H9 (cell line): ENCODE data around the gene OGFRL1. TPM values are rescaled to one million over a fixed set of nuclear protein-coding genes. Genes with fewer than 3 reads are reported as not detected.
"Not testable (repeated sequence)": the region's sequence is repeated elsewhere in the genome, so short reads cannot be mapped to it uniquely, and the experiment has no call there.

Experiments
- DNase-seq: peaks from one replicate; pipeline ENCODE4 v3.0.0-alpha.2; 2017
- H2AFZ ChIP-seq: one replicate; pipeline ENCODE4 v1.6.1; 2013; ENCODE audit warnings: mild to moderate bottlenecking, low read length, control low read depth, moderate library complexity
- H2AK5ac ChIP-seq: 2 replicates; pipeline ENCODE4 v1.6.1; 2013; ENCODE audit warnings: low read length, control low read depth, mixed read lengths; ENCODE audit not compliant: insufficient read length
- H2BK120ac ChIP-seq: one replicate; pipeline ENCODE4 v1.6.1; 2013; ENCODE audit warnings: low read depth, mild to moderate bottlenecking, low read length, control low read depth, inconsistent platforms; ENCODE audit not compliant: poor library complexity, severe bottlenecking
- H2BK12ac ChIP-seq: 2 replicates; pipeline ENCODE4 v1.6.1; 2013; ENCODE audit warnings: low read length, control low read depth, mixed read lengths, low read depth; ENCODE audit not compliant: insufficient read length
- H2BK15ac ChIP-seq: 2 replicates; pipeline ENCODE4 v1.6.1; 2013; ENCODE audit warnings: low read depth, low read length, control low read depth
- H2BK20ac ChIP-seq: one replicate; pipeline ENCODE4 v1.6.1; 2013; ENCODE audit warnings: low read depth, mild to moderate bottlenecking, low read length, control low read depth, inconsistent platforms; ENCODE audit not compliant: poor library complexity, severe bottlenecking
- H2BK5ac ChIP-seq: 2 replicates; pipeline ENCODE4 v1.6.1; 2013; ENCODE audit warnings: low read length, control low read depth, mixed read lengths; ENCODE audit not compliant: insufficient read length
- H3K14ac ChIP-seq: 2 replicates; pipeline ENCODE4 v1.6.1; 2013; ENCODE audit warnings: low read length, control low read depth; ENCODE audit not compliant: insufficient read depth
- H3K18ac ChIP-seq: 2 replicates; pipeline ENCODE4 v1.6.1; 2013; ENCODE audit warnings: low read depth, mild to moderate bottlenecking, mixed read lengths, low read length, control low read depth; ENCODE audit not compliant: insufficient read length
- H3K23ac ChIP-seq: 2 replicates; pipeline ENCODE4 v1.6.1; 2013; ENCODE audit warnings: low read length, control low read depth, mixed read lengths, low read depth; ENCODE audit not compliant: insufficient read length
- H3K23me2 ChIP-seq: 2 replicates; pipeline ENCODE4 v1.6.1; 2013; ENCODE audit warnings: low read depth, mild to moderate bottlenecking, mixed read lengths, low read length, control low read depth; ENCODE audit not compliant: insufficient read length, poor library complexity, severe bottlenecking
- H3K27ac ChIP-seq: 2 replicates; pipeline ENCODE4 v1.5.1; 2013; ENCODE audit warnings: low read length, control low read depth, mixed read lengths, low read depth; ENCODE audit not compliant: insufficient read length
- H3K27me3 ChIP-seq: 2 replicates; pipeline ENCODE4 v1.6.1; 2013; ENCODE audit warnings: low read length, control low read depth, inconsistent platforms; ENCODE audit not compliant: insufficient read depth
- H3K4ac ChIP-seq: 2 replicates; pipeline ENCODE4 v1.6.1; 2013; ENCODE audit warnings: low read depth, mild to moderate bottlenecking, control low read depth, inconsistent platforms, low read length, moderate library complexity
- H3K4me1 ChIP-seq: 2 replicates; pipeline ENCODE4 v1.6.1; 2013; ENCODE audit warnings: low read length, control low read depth, inconsistent platforms; ENCODE audit not compliant: insufficient read depth
- H3K4me2 ChIP-seq: 2 replicates; pipeline ENCODE4 v1.6.1; 2013; ENCODE audit warnings: low read length, control low read depth, mixed read lengths; ENCODE audit not compliant: insufficient read length, insufficient read depth
- H3K56ac ChIP-seq: 2 replicates; pipeline ENCODE4 v1.6.1; 2013; ENCODE audit warnings: low read depth, mild to moderate bottlenecking, mixed read lengths, low read length, control low read depth; ENCODE audit not compliant: insufficient read length
- H3K79me1 ChIP-seq: 2 replicates; pipeline ENCODE4 v1.6.1; 2013; ENCODE audit warnings: low read depth, mild to moderate bottlenecking, moderate library complexity, low read length, control low read depth, inconsistent platforms; ENCODE audit not compliant: insufficient read depth, poor library complexity, severe bottlenecking
- H3K79me2 ChIP-seq: 2 replicates; pipeline ENCODE4 v1.6.1; 2013; ENCODE audit warnings: low read length, control low read depth, inconsistent platforms; ENCODE audit not compliant: insufficient read depth
- H3K9ac ChIP-seq: 2 replicates; pipeline ENCODE4 v1.6.1; 2013; ENCODE audit warnings: low read length, control low read depth, mixed read lengths; ENCODE audit not compliant: insufficient read length; ENCODE audit errors: extremely low read depth
- H3K9me3 ChIP-seq: one replicate; pipeline ENCODE4 v1.6.1; 2013; ENCODE audit warnings: low read depth, low read length, inconsistent platforms; ENCODE audit not compliant: control insufficient read depth
- H3T11ph ChIP-seq: one replicate; pipeline ENCODE4 v1.6.1; 2013; ENCODE audit warnings: mild to moderate bottlenecking, low read length, control low read depth, inconsistent platforms
- H4K20me1 ChIP-seq: one replicate; pipeline ENCODE4 v1.6.1; 2013; ENCODE audit not compliant: control insufficient read depth, insufficient read length, insufficient read depth
- H4K5ac ChIP-seq: 2 replicates; pipeline ENCODE4 v1.6.1; 2013; ENCODE audit warnings: low read depth, mild to moderate bottlenecking, mixed read lengths, low read length, control low read depth; ENCODE audit not compliant: insufficient read length
- H4K8ac ChIP-seq: replicated peaks from 2 replicates; pipeline ENCODE4 v1.6.1; 2013; ENCODE audit warnings: low read length, control low read depth, mixed read lengths, low read depth; ENCODE audit not compliant: insufficient read length
- H4K91ac ChIP-seq: 2 replicates; pipeline ENCODE4 v1.6.1; 2013; ENCODE audit warnings: low read depth, mild to moderate bottlenecking, moderate library complexity, mixed read lengths, low read length, control low read depth; ENCODE audit not compliant: insufficient read length
- H3K27ac Mint-ChIP-seq, 3 experiments: 2 replicates in 2 of 3; 3 replicates in 1 of 3; pipeline ENCODE4 v1.8.0; 2020 to 2021; ENCODE audit warnings: mixed read lengths in 3 of 3, mild to moderate bottlenecking in 1 of 3, moderate library complexity in 1 of 3
- H3K27me3 Mint-ChIP-seq: 2 replicates; pipeline ENCODE4 v1.8.0; 2021; ENCODE audit warnings: low read depth, mild to moderate bottlenecking, moderate library complexity, mixed read lengths
- H3K36me3 Mint-ChIP-seq, 3 experiments: 2 replicates in 2 of 3; 3 replicates in 1 of 3; pipeline ENCODE4 v1.8.0; 2020 to 2021; ENCODE audit warnings: low read depth in 3 of 3, mixed read lengths in 3 of 3; ENCODE audit not compliant: insufficient read depth in 1 of 3
- H3K4me1 Mint-ChIP-seq, 2 experiments: 2 replicates each; pipeline ENCODE4 v1.8.0; 2020; ENCODE audit warnings: mixed read lengths in 2 of 2
- H3K4me3 Mint-ChIP-seq, 2 experiments: 2 replicates in 1 of 2; 3 replicates in 1 of 2; pipeline ENCODE4 v1.8.0; 2020 to 2021; ENCODE audit warnings: mild to moderate bottlenecking in 2 of 2, mixed read lengths in 2 of 2, moderate library complexity in 1 of 2
- H3K9me3 Mint-ChIP-seq, 2 experiments: 2 replicates in 1 of 2; 3 replicates in 1 of 2; pipeline ENCODE4 v1.8.0; 2020; ENCODE audit warnings: mild to moderate bottlenecking in 2 of 2, mixed read lengths in 2 of 2, moderate library complexity in 1 of 2
- CTCF ChIP-seq: fragments of 200-600 bp; sonication (generic); conservative IDR thresholded peaks from 3 replicates; pipeline ENCODE4 v1.8.0; 2021; ENCODE audit warnings: antibody characterized with exemption, mild to moderate bottlenecking
- WGBS: extraction: QIAGEN DNeasy Blood & Tissue Kit; methylation state at CpG from one replicate; pipeline ENCODE4 v1.1.7; 2013; ENCODE audit warnings: missing lambda C conversion rate, low lambda C conversion rate, mixed read lengths; ENCODE audit not compliant: insufficient read length; ENCODE audit errors: extremely low coverage; 5-methylcytosine and 5-hydroxymethylcytosine counted together
- total RNA-seq: library from RNA; stranded (reverse); gene quantifications from 2 replicates; pipeline ENCODE4 v1.2.1, GENCODE V29; 2021

The OGFRL1 gene
- total RNA-seq, 1 experiment from 2014 or later, result 2.8 TPM

GRCh38 chr6:71262914-71263313 is 25.7 kb upstream of the OGFRL1 start:
- Histone ChIP-seq H4K20me1 (no peaks in the 10 kb centered on the region), H3K79me2 (no peaks in the 10 kb centered on the region), H3K56ac (no peak overlapping the region), H3K4ac (no peak overlapping the region), H3K14ac (no peak overlapping the region), H3K23ac (no peak overlapping the region), H2BK15ac (no peak overlapping the region), H2BK120ac (no peak overlapping the region), H3K4me2 (no peak overlapping the region), H2AK5ac (no peak overlapping the region), H2AFZ (no peak overlapping the region), H3K27me3 (no peaks in the 10 kb centered on the region), H3K27ac (no peak overlapping the region), H3T11ph (no peak overlapping the region), H4K91ac (no peak overlapping the region), H2BK5ac (no peak overlapping the region), H3K4me1 (no peaks in the 10 kb centered on the region), H3K18ac (no peak overlapping the region), H2BK20ac (no peak overlapping the region), H3K9me3 (peaks cover 2% of the 10 kb centered on the region), H4K5ac (no peak overlapping the region), H3K23me2 (no peaks in the 10 kb centered on the region), H3K9ac (no peak overlapping the region), H3K79me1 (no peaks in the 10 kb centered on the region), H4K8ac (no peak overlapping the region), H2BK12ac (no peak overlapping the region)
- no peaks in the 10 kb centered on the region; the same call in 1 of the 2 replicates for H3K27me3 Mint-ChIP-seq
- H3K4me1 Mint-ChIP-seq, result no peaks in the 10 kb centered on the region
- H3K9me3 Mint-ChIP-seq, result peaks cover 10% of the 10 kb centered on the region in 2 experiments
- DNase-seq, result no peak
- no CpG with 5 or more reads among the region's 7 CpGs for WGBS
- no peak overlapping the region for H3K4me3 Mint-ChIP-seq
- TF ChIP-seq CTCF, result no peak
- H3K36me3 Mint-ChIP-seq, result peaks cover 6 to 7% (median 6%) of the 10 kb centered on the region in 3 experiments
- no peak overlapping the region for H3K27ac Mint-ChIP-seq

GRCh38 chr6:71266392-71266791 is 22.2 kb upstream of the OGFRL1 start:
- not testable (repeated sequence) for H2BK5ac ChIP-seq, H3T11ph ChIP-seq, H2AK5ac ChIP-seq, H3K18ac ChIP-seq, H3K27ac Mint-ChIP-seq, H4K8ac ChIP-seq, DNase-seq, H2BK12ac ChIP-seq, H4K5ac ChIP-seq, H3K4me1 ChIP-seq, H3K27ac ChIP-seq, H3K4me3 Mint-ChIP-seq, H3K23ac ChIP-seq, H2BK20ac ChIP-seq, H3K79me2 ChIP-seq, H4K91ac ChIP-seq, H3K14ac ChIP-seq, H3K27me3 ChIP-seq, H3K9ac ChIP-seq, H3K27me3 Mint-ChIP-seq, H3K4me1 Mint-ChIP-seq, H2BK15ac ChIP-seq, H3K56ac ChIP-seq, H3K4ac ChIP-seq, H4K20me1 ChIP-seq, H2BK120ac ChIP-seq, H3K23me2 ChIP-seq, H2AFZ ChIP-seq, H3K79me1 ChIP-seq, H3K4me2 ChIP-seq
- peaks cover 30% of the 10 kb centered on the region for H3K9me3 ChIP-seq
- WGBS, result no CpG with 5 or more reads among the region's 24 CpGs
- Mint-ChIP-seq H3K36me3 (peaks cover 20 to 41% (median 29%) of the 10 kb centered on the region in 3 experiments), H3K9me3 (peaks cover 43% of the 10 kb centered on the region in 2 experiments)
